Measurements from ENCODE around the gene NLRC5. TPM values are rescaled to one million over a fixed set of nuclear protein-coding genes. Genes with fewer than 3 reads are reported as not detected.

The NLRC5 gene
- total RNA-seq, 1 donor = 246 TPM

Other genes starting within 250 kb of the NLRC5 start
- gene SLC12A3, start 124.3 kb upstream of the NLRC5 start, total RNA-seq = 0.10 TPM
- gene HERPUD1, start 57.4 kb upstream of the NLRC5 start, total RNA-seq = 211 TPM
- gene CETP, start 27.6 kb upstream of the NLRC5 start, total RNA-seq = 0.52 TPM
- gene CPNE2, start 103.0 kb downstream of the NLRC5 start, total RNA-seq = 13.3 TPM
- 75.2 TPM for gene PSME3IP1, start 196.5 kb downstream of the NLRC5 start, total RNA-seq
- gene RSPRY1, start 196.8 kb downstream of the NLRC5 start, total RNA-seq = 25.4 TPM